ENCODE measurements around the gene BMPR1A.

The BMPR1A gene

DNA sequence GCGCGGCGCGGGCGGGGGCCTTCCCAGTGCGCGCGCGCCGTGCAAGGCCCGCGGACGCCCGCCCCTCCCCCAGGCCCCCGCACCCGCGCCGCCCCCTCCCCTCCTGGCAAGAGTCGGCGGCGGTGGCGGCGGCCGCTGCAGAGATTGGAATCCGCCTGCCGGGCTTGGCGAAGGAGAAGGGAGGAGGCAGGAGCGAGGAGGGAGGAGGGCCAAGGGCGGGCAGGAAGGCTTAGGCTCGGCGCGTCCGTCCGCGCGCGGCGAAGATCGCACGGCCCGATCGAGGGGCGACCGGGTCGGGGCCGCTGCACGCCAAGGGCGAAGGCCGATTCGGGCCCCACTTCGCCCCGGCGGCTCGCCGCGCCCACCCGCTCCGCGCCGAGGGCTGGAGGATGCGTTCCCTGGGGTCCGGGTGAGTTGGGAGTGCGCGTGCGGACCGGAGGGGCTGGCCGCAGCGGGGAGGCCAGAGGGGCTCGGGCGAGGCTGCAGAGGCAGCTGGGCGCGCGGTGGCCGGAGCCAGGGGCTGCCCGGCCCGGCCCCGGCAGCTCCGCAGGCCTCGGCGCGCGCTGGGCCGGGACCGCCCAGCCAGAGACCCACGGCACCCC is at the start of gene BMPR1A:
BMPR1A (plus strand) TSS at position 109 of the 602 bp plus-strand sequence. CDS start 119,400 bp downstream, outside the sequence.
- no peak for DNase-seq

GRCh38 chr10:86706977-86707376 is 49.4 kb upstream of the BMPR1A start:
- DNase-seq, result no peak

- no peak for DNase-seq
Measured at GRCh38 chr10:86707505-86707904, 48.9 kb upstream of the BMPR1A start.

GRCh38 chr10:86708068-86708782 is 48.2 kb upstream of the BMPR1A start:
- DNase-seq, result no peak

DNA sequence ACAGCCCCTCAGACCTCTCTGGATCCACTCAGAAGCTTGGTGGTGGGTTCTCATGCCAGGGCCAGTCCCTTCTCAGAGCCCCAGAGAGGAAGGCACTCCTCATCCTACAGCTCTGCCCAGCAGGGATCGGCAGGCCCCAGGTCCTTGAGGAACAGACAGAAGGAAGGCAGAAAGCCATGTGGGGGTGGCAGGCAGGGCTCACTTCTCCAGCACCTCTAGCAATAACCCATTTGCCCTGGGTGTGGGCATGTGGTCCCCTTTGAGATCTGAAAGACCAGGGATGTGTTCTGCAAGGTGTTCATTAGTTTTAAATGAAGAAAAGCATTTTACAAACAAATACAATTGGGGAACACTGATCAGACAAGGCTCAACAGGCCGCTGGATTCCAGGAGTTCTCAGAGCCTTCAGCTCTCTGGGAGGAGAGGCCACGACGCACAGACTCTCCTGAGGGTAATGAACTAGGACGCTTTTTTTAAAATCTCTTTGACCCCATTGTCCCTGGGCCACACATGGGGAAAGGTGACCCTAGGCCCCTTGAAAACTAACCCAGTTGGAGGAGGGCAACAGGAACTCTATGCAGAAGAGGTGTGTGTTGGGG is 47.5 kb upstream of the BMPR1A start:
- no peak for DNase-seq

- DNase-seq, result no peak
Measured at GRCh38 chr10:86709396-86710185, 46.8 kb upstream of the BMPR1A start.

GRCh38 chr10:86710987-86711512 is 45.4 kb upstream of the BMPR1A start:
- DNase-seq, result peak; percentile 80

DNA sequence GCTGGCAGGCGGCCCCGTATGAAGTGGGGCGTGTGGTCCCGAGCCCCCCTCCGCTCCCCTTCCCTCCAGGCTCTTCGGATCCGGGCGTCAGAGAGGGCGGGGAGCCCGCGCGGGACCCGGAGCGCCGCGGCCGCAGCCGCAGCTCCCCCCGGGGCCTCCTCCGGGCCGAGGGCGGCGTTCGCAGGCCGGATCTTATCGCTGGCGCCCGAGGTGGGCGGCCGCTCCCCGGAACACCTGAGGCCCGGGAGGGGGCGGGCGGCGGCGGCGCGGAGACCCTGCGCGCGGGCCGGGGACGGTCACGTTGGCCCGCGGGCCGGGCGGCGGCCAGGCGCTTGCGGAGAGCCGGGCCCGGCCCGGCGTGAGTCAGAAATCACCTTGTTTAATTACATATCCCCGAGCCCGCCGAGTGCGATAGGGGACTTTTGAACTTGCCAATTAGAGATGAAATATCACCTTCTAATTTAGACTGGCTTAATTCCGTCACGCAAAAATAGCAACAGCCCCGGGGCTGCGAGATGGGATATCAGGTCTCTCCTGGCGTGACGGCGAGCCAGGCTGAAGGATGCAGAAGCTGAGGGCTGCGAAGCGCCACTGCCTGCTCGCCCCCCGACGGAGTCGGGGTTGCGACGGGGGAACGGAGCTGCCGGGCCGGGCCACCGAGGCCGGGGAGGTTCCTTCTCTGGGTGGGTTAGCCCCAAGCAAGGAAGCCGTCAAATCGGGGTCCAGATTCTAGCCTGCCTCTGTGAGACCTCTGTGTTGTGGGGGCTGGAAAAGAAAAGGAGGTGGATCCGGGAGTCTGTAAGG is 44.7 kb upstream of the BMPR1A start:
- DNase-seq, result peak; percentile 15

DNA sequence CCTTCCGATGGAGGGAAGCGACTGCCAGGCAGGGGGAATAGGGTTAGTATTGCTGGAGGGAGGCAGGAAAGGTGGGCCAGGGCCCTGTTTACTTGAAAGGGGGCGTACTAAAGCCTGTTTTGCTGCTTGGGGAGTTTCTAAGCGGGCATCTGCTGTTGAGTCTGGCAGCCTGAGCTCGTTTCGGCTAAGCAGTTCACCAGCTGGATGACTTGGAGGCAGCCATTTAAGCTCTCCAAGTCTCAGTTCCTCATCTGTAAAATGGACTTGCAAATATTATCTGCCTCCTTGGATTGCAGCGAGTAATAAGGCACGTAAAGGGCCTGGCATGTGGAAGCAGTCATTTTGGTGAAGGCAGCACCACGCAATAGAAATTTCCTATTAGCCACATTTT is 44.1 kb upstream of the BMPR1A start:
- peak; percentile 38 for DNase-seq

DNA sequence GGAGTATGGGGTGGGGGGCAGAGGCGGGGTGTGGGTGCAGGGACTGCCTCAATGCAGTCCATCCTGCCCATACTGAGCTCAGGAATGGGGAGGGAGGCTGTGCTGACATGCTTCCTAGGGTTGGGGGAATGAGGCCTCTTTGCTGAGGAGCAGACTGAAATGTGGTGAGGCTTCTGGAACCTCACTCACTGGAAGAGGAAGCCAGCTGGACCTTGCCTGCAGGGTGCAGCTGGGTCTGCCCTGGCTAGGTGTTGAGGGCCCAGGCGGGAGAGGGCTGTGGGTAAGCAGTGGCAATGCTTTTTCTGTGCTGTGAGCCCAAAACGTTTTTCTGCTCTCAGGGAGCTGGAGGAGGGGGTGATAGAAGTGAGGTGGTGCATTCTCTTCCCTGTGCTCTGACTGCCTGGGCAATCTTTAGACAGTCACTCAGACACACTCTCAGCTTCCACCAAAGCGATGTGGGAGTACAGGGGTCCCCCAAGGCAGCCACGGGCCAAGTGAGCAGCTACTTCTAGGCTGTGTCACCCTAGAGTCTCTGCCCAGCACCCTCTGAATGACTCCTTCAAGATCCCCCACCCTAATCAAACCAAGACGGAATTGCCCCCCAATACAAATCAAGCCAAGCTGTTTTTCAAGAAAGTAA is 41.1 kb upstream of the BMPR1A start:
- no peak for DNase-seq

DNA sequence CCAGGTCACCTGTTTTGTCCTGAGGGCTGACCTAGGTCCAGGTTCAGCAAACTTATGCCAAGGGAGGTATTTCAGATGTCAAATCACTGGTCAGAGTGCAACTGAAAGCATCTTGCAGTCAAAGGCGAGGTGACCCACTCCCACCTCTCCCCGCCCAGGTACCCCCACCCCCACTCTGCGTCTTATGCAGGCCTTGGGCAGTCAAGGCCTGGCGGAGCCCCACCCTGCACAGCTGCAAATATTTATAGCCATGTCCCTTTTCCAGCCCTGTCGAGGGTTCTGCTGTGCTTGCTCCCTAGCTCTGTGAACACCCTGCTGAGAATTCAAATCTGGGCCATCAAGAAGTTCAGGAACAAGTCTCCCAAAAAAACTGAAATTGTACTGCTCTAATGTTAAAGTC is 40.6 kb upstream of the BMPR1A start:
- DNase-seq, result no peak

DNA sequence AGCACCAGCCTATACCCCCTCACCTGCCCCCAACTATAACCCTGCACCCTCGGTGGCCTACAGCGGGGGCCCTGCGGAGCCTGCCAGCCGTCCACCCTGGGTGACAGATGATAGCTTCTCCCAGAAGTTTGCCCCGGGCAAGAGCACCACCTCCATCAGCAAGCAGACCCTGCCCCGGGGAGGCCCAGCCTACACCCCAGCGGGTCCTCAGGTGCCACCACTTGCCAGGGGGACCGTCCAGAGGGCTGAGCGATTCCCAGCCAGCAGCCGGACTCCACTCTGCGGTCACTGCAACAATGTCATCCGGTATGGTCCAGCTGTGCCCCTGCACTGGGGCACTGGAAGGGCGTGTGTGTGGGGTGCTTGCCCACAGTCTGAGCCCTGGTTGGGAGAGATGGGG is 40.0 kb upstream of the BMPR1A start:
- no peak for DNase-seq

- DNase-seq, result no peak
Measured at GRCh38 chr10:86718556-86718955, 37.9 kb upstream of the BMPR1A start.

- no peak for DNase-seq
Measured at GRCh38 chr10:86721232-86721631, 35.2 kb upstream of the BMPR1A start.

GRCh38 chr10:86723009-86723408 is 33.4 kb upstream of the BMPR1A start:
- DNase-seq, result no peak

- no peak for DNase-seq
Measured at GRCh38 chr10:86724445-86724844, 32.0 kb upstream of the BMPR1A start.

GRCh38 chr10:86725980-86726676 is 30.3 kb upstream of the BMPR1A start:
- no peak for DNase-seq

- no peak for DNase-seq
Measured at GRCh38 chr10:86726677-86726999, 29.8 kb upstream of the BMPR1A start.

DNA sequence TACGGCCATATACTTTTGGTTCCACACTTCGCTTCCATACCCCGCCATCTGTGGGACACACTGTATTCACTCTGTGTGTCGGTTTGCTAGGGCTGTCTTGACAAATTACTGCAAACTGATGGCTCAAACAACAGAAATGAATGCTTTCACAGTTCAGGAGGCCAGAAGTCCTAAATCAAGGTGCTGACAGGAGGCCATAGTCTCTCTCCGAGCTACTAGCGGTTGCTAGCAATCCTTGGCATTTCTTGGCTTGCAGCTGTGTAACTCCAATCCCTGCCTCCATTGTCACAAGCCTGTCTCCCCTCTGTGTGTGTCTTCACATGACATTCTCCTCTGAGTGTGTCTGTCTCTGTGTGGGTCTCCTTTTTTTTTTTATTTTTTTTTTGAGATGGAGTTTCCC is 28.9 kb upstream of the BMPR1A start:
- no peak for DNase-seq

DNA sequence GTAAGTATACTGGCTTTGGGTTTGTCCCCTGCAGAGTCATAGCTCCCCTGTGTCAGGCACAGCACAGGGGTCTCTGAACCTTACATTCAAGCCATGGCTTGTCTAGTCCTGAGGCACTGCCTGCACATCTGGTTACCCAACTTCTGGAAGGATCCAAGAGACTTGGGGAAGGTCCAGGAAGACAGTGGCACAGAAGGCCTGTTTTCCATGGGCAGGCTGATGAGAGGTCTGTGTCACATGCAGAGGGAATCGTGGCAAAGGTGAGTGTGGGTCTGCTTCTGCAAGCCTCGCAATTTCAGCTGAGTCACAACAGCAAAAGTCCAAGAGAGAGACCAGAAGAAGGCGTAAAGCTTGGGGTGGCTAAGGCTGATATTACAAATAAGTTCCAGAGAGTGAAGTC is 28.4 kb upstream of the BMPR1A start:
- no peak for DNase-seq

- DNase-seq, result no peak
Measured at GRCh38 chr10:86729677-86730076, 26.7 kb upstream of the BMPR1A start.
